NCI-H2227 (cell line): ENCODE data around the gene TRIM65.

Source experiments
- DNase-seq: peaks from one replicate; lab custom pipeline; 2025; ENCODE audit not compliant: unreplicated experiment; lab: John Stamatoyannopoulos, UW

The TRIM65 gene, protein sequence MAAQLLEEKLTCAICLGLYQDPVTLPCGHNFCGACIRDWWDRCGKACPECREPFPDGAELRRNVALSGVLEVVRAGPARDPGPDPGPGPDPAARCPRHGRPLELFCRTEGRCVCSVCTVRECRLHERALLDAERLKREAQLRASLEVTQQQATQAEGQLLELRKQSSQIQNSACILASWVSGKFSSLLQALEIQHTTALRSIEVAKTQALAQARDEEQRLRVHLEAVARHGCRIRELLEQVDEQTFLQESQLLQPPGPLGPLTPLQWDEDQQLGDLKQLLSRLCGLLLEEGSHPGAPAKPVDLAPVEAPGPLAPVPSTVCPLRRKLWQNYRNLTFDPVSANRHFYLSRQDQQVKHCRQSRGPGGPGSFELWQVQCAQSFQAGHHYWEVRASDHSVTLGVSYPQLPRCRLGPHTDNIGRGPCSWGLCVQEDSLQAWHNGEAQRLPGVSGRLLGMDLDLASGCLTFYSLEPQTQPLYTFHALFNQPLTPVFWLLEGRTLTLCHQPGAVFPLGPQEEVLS

GRCh38 chr17:75896415-75897159 lies at the start of gene TRIM65:
Gene TRIM65 (minus strand): TSS chr17:75896951. CDS start chr17:75896937, 14 bp downstream.
- peak; percentile 51 for DNase-seq

- no peak for DNase-seq
These were observed 48.5 kb upstream of the TRIM65 start for GRCh38 chr17:75945211-75945610.

DNA sequence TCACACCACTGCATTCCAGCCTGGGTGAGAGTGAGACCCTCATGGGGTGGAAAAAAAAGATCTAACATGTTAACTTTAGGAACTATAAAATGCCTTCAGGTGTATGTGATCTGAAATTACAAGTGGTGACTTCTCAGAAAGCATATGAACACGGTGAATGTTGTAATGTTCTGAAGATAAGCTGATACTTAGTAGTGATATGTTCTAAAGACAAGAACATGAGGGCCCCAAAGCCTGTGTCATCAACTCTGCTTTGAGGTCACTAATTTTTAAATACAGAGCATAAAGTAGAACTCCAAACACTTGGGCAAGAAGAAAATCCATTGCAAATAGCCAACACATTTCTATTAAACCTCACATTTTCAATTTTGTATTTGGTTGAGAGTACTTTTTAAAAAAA lies 46.7 kb upstream of the TRIM65 start:
- DNase-seq, result no peak

GRCh38 chr17:75942473-75942872 lies 45.7 kb upstream of the TRIM65 start:
- no peak for DNase-seq

DNA sequence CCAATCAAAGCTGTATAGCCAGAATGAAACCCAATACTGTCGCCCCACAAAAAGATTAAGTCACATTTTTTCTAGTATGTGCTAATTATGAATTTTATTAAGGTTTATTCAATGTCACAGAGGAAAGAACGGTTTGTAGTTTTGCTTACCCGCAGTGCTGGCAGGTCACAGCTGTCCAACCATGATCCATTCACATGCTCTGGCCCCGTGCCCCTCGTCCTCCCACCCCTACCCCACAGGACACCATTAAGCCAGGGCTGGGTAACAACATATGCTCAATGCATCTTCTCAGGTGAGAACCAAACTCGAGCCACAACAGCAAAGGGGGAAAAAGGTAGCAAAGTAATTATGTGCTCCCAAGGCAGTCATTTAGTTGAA lies 44.7 kb upstream of the TRIM65 start:
- no peak for DNase-seq

DNA sequence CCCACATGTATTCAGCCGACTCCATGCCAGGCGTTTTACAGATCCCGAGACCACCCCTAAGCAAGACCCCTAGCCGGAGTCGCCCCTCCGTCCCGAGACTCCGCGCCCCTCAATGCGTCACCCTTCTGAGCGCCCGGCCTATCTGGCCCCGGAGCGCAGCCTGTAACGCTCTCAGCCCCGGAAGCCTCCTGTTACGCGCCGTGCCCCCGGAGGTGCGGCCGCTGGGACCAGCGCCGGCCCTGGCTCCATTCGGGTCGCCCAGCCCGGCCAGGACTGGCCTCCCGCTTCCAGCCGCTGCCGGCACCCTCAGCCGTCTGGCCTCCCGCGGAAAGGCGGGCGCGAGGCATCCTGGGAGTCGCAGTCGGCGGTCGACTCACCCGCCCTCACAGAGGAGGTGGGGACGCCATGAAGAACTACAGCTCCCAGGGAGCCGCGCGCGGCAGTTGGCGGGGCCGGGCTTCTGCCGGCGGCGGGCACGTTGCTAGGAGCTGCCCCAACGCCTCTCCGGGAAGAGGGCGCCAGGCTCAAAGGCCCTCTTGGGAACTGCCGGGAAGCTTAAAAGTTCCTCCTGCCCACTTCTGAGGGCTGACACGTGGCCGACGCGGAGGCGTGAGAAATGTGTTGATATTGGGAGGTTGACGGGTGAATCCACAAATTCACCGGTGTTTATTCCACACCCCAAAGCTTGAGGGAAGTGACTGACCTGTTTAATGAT lies 44.1 kb upstream of the TRIM65 start, which contains the start of gene FBF1:
TSS of gene FBF1 (minus strand) at position 316 of the 715 bp plus-strand sequence. CDS start 2,893 bp downstream, outside the sequence.
- peak; percentile 97 for DNase-seq

- DNase-seq, result no peak
These were observed 40.9 kb upstream of the TRIM65 start for GRCh38 chr17:75937652-75938051.

DNA sequence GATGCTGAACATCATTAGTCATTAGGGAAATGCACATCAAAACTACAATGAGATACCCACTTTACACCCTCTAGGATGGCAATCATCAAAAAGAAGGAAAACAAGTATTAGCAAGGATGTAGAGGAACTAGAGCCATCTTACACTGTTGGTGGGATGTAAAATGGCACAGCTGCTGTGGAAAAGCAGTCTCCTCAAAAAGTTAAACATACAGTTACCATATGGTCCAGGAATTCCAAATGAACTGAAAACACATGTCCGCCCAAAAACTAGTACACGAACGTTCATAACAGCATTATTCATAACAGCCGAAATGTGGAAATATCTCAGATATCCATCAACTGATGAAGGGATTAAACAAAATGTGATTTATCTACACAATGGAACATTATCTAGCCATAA lies 37.1 kb upstream of the TRIM65 start:
- no peak for DNase-seq

GRCh38 chr17:75932852-75933251 lies 36.1 kb upstream of the TRIM65 start:
- no peak for DNase-seq

GRCh38 chr17:75931062-75931461 lies 34.3 kb upstream of the TRIM65 start:
- no peak for DNase-seq

- peak; percentile 18 for DNase-seq
These were observed 30.7 kb upstream of the TRIM65 start for GRCh38 chr17:75927286-75927922.

DNA sequence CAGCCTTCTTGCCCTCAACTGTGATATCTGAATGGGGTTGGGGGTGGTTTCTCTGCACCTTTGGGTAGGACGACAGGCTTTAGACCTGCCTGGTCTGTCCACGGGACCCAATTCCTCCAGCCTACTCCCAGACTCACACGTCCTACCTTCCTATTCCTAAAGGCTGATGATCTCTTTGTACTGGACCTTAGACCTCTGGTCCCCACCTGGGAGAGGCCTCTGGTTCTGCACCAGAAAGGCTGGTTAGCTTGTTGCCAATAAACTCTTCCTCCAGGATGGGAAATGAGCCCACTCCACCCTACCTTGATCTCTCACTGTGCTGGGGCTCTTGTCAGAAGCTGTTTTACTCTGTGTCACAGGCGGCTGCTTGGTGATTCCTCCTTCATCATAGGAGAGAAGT lies 29.7 kb upstream of the TRIM65 start:
- DNase-seq, result no peak

DNA sequence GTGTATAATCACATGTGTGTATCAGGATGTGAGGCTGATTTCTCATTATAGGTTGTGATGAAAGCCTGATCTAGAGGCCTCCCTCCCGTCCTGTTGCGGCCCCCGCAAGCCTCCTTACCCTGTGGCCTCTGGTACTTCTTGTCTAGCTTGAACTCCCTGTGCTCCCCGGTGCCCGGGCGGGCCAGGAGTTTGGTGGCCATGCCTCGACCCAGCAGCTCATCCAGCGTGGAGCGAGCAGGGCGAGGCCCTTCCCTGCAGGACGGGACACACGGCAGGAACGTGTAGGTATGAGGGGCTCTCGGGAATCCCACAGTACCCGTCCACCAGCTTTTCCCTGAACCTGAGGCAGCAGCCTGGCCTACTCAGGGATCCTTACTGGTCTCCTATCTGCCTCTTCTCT lies 29.2 kb upstream of the TRIM65 start:
- no peak for DNase-seq

- DNase-seq, result no peak
These were observed 28.4 kb upstream of the TRIM65 start for GRCh38 chr17:75925103-75925502.

- DNase-seq, result no peak
These were observed 26.5 kb upstream of the TRIM65 start for GRCh38 chr17:75922963-75923874.

DNA sequence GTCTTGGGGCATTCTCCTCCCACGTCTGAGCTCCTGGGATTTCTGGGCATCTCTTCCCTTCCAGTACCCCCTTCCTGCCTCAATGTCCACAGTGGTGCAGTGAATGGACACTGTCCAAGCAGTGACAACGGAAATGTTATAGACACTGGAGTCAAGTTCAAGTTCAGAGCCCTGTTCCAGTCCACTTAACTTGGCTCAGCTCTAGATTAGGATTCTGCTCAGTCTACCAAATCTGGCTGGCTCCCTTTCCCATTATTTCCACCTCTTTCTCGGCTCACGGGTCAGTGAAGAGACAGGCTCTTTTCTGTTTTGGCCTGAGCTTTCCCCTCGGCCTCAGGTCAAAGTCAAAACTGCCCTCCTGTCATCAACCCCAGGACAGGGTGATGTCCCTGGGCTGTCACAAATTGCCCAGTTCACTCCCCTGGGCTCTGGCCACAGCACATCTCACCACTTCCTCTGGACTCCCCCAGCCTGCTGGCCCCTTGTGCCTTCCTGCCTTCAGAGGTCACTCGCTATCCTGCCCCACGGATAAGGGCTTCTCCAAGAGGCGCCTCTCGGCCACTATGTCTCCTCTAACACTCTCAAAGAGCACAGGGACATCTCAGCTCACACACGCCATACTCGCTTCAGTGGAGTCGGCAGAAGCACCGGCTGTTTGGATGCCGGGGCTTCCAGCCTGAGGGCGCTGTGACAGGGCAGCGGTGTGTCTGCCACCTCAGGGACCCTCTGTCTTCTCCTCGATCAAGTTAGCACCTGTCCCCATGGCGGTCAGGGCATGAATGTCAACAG lies 25.6 kb upstream of the TRIM65 start:
- DNase-seq, result no peak

DNA sequence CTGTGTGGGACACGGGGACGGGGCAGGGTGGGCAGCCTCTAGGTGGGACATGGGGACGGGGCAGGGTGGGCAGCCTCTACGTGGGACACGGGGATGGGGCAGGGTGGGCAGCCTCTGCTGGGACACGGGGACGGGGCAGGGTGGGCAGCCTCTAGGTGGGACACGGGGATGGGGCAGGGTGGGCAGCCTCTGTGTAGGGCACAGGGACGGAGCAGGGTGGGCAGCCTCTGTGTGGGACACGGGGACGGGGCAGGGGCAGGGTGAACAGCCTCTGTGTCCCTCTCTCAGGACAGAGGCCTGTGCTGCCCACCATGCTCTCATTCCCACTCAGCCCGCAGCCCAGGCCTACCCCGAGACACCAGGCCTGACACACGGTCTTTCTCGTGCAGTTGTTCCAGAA lies 24.8 kb upstream of the TRIM65 start:
- no peak for DNase-seq

- no peak for DNase-seq
These were observed 23.4 kb upstream of the TRIM65 start for GRCh38 chr17:75920045-75920560.

GRCh38 chr17:75919611-75920010 lies 22.9 kb upstream of the TRIM65 start:
- DNase-seq, result no peak
